NCI-H2029 (cell line): ENCODE data around the gene ANKH.
"Not testable (repeated sequence)": the region's sequence is repeated elsewhere in the genome, so short reads cannot be mapped to it uniquely, and the experiment has no call there.

ENCODE experiments used
- DNase-seq: peaks from one replicate; lab custom pipeline; 2025; lab: John Stamatoyannopoulos, UW

The ANKH gene

DNA sequence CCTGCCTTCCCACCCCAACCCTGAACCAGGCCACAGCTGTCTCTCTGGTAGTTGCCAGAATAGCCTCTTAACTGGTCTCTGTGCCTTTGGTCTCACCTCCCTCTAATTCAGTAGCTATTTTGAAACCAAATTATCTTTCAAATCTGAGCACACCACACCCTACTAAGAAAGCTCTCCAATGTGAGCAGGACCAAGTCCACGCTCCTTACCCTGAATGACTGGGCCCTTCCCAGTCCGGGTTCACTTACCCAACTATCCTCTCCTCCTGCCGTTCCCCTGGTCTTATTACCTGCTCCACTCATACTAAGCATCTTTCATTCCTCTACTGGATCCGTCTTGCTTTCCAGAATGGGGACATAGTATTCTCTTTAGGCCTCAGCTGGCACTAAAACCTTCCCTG lies 16.8 kb downstream of the ANKH start:
- DNase-seq: no peak

DNA sequence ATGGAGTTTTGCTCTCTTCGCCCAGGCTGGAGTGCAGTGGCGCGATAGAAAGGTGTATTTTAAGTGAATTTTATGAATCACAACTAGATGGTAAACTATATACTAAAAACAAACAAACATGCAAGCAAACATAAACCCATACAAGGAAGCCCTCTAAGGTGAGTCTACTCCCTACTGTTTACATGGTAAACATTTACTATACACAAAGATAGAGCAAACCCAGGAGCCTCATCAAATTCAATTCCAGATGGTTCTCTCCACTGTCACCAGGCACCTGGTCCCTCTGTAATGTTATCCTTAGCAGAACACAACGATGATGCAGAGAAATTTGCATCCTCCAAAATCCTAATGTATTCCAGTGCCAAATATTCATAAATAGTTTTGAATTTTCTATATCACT lies 17.9 kb downstream of the ANKH start:
- DNase-seq: no peak

DNA sequence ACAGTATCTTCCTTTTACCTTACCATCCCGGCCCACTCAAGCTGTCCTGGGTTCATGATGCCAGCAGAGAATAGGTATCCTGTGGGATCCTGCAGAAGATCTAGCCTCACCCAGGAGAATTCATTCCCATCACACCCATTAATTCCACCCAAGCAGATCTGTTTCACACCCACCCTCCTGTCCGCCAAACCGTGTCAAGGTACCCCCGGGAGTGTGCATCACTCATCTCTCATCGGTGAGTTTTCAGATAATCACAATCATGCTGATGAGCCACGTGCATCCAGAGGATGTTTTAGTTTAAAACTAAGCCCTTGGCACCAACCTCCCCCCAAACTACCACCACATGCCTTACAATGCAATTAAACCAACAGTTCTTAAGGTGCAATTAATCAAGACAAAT lies 18.8 kb downstream of the ANKH start:
- DNase-seq: no peak

DNA sequence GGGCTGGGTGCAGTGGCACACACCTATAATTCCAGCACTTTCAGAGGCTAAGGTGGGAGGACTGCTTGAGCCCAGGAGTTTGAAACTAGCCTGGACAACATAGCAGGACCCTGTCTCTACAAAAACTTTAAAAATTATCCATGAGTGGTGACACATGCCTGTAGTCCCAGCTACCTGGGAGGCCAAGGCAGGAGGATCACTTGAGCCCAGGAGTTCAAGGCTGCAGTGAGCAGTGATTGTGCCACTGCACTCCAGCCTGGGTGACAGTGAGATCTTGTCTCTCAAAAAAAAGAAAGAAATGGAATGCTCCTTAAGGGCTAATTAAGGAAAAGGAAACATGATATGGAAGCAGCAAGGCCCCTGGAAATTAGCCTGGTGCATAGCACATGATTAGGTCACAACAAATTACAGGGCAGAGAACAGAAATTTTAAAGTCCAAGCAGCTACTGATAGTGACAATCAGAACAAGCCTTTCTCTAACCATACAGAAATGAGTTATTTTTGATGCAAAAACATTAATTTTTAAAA lies 19.5 kb downstream of the ANKH start:
- no peak for DNase-seq

DNA sequence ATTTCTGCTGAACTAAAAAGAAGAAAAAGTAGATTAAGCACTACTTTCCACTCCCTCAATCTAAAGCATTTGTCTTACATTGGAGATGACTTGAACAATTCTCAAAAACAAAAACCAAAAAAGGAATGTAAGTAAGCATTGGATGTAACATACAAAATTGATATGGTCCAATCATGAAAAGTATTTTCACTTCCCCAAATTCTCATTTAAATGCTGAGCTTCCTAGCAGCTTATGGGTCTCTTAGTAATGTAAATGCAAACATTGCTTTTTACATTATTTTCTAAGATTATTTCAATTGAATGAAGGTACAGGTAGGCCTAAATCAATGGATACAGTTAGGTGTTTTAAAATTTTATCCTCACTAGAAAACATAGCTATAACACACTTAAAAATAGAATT lies 20.0 kb downstream of the ANKH start:
- no peak for DNase-seq

DNA sequence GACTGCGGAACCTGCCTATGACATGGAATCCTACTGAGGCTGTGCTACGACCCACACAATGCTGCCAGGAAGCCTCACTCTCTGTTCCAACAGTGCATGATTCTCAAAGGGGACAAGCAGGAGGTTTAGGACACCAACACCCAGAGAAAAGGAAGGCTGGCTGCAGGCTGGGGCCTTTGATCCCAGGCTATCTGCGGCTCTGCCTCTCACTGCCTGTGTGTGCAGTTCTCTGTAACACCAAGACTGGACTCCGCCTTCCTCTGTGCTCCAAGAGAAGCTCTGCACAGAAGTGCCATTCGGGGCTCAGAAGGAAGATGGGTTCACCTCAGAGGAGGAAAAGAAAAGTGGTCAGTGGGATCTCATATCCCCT lies 20.5 kb downstream of the ANKH start:
- no peak for DNase-seq

DNA sequence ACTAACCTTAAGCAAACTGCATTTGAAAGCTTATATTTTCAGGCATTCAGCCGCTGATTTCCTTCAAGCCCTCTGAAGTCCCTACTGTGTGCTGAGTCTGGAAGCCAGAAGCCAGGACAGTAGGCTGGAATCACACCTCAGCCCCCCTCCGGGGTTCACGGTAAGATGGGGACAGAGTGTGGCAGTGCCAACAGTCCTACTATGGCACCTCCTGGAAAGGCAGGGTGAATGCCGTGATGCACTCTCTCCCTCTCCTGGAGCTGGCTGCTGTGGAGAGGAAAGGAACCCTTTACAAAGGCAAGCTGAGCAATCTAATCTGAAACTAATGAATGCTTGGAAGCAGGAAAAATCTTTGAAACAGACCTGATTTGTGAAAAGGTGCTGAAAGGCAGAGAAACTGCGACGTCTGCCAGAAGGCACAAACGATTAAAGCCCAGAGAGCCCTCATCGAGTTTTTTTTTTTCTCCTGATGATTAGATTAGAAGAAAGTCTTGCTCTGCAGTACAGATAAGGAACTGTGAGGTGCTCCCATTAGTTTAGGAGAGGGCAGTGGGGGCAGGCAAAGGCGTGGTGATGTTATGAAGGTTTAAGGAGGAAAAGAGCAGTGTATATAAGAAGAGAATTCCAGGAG lies 21.0 kb downstream of the ANKH start:
- no peak for DNase-seq

DNA sequence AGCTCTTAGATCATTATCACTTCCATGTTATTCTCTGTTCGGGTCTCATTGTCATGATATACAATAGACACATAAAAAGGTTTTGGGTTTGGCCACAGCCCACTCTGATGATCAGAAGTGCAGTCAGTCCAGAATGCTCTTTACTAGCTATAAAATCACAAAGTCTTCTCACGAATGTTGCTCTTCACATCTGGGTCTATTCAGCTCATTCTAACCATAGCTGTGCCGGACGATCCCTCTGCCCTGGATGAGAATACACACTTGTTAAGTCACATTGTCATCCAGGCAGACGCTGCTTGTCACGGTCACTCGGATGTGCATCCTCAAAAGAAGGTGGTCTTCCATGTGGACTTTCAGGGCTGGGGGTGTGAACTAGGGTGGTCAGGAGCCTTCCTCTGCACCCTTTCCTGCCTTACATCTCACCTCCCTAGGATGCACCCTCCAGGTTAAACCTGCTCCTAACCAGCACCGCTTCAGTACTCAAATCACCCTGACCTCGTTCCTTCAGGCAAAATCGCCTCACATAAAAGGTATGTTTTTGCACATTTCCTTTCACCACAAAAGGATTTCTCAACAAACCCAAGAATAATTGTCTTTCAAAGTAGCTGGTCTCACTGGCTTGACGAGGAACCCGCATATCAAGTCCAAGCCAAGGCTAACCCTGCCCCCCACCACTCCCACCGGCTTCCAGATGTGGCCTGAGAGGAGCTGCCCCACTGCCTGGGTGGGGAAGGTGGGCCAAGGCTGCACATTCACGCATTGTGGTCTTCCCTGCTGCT lies 21.9 kb downstream of the ANKH start:
- no peak for DNase-seq

DNA sequence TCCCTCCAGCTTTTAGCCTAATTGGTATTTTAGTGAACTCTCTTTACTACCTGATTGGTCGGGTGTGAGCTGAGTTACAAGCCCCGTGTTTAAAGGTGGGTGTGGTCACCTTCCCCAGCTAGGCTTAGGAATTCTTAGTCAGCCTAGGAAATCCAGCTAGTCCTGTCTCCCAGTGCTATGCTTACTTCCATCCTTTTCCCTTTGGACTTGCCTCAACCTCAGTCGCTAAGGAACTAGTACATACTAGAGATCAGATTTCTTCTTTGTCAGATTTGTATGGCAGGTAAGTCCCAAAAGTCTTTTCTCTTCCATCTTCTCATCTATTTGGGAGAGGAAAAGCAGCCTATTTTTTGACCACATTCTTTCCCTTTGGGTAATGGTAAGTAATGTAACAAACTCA lies 22.6 kb downstream of the ANKH start:
- DNase-seq: not testable (repeated sequence)

DNA sequence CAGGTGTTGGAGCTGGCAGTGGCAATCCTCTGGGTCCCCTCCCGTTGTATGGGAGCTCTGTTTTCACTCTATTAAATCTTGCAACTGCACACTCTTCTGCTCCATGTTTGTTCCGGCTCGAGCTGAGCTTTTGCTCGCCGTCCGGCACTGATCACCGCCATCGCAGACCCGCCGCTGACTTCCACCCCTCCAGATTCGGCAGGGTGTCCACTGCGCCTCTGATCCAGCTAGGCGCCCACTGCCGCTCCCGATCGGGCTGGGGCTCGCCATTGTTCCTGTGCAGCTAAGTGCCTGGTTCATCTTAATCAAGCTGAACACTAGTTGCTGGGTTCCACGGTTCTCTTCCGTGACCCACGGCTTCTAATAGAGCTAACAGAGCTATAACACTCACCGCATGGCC lies 23.2 kb downstream of the ANKH start:
- no peak for DNase-seq

DNA sequence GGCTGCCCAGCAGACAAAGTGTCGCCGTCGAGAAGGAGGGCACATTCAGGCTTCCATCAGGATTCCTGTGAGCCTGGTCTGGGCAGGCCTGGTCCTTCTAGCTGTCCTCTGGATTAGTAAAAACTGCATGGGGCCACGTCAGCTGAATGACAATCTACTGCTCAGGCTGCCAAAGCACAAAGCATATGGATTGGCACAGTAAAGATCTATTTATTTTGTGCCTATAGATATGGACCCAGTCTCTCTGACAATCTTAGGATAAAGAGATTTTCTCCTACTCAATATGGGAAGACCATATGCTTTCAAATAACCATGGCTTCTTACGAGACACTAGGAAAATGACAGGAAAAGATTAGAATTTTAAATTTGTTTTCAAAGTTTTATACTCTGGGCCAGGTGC lies 24.1 kb downstream of the ANKH start:
- no peak for DNase-seq

DNA sequence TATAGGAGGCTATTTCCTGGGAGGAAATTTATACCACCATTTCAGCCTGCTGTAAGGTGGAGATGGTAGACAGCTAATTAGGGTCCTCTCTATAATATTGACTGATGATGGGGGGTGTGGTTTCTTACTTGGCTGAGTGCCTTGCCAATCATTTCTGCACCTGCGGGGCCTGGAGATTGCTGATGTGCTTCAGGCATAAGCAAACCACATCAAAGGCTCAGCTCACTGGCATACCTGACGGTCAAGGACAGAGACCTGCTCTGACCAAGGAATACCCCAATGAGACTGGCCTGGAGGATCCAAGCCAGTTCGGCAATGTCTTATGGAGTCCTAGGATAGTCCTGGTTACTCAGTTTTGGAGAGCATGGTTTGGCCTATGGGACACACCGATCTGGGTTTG lies 29.5 kb downstream of the ANKH start:
- peak; percentile 34 for DNase-seq

DNA sequence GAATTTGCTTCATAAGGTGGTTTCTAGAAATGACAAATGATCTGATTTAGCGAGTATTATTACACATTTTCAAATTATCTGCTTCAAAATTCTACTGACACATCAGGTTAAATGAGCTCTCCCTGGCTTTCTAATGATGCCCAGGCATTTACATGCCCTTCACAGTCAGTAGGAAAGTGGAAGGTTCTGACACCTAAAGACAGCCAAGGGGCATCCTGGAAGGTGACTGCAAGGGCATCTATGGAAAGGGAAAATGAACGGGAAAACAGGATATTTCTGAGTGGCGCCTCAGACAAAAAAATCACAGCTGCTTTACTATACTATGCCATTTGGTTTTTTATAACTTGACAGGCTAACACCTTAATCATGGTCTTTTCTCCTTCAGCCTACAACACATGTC lies 31.0 kb downstream of the ANKH start:
- no peak for DNase-seq

DNA sequence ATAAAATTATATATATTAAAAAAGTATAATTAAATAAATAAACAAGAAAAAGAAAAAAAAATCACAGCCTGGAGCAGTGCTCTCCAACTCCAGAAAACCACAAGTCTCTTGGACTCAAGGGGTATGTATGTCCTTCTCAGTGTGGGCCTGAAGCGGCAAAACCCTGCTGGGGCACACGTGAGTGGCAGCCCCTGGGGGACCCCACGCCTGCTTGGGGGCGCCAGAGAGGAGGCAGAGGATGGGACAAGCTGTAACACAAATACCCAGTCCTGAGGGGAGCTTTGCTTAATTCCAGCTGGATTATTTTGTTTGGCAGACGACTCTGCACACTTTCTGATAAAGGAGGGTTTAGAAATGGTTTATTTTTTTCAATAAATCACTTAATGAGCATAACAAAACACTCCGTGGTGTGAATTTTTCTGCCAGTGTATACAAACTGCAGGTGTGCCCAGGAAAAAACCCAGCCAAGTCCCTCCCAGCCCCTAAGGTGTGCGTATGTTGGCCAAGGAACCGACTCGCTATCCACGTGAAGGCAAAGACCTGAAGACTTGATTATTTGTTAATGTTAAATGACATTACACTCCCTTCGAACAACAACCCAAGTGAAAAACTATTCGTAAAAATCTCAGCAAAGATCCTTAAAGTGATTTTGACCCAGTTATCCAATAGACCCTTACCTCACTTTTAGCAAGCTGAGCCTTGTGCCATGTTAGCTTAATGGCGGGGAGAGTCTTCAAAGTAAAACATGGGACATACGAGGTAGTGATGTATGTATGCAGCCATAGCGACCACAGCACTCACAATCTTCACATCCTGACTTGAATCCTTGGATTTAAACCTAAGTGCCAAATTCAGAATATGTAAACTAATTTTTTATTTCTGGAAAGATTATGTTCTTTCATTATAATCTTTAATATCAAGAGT lies 32.9 kb downstream of the ANKH start:
- DNase-seq: no peak

DNA sequence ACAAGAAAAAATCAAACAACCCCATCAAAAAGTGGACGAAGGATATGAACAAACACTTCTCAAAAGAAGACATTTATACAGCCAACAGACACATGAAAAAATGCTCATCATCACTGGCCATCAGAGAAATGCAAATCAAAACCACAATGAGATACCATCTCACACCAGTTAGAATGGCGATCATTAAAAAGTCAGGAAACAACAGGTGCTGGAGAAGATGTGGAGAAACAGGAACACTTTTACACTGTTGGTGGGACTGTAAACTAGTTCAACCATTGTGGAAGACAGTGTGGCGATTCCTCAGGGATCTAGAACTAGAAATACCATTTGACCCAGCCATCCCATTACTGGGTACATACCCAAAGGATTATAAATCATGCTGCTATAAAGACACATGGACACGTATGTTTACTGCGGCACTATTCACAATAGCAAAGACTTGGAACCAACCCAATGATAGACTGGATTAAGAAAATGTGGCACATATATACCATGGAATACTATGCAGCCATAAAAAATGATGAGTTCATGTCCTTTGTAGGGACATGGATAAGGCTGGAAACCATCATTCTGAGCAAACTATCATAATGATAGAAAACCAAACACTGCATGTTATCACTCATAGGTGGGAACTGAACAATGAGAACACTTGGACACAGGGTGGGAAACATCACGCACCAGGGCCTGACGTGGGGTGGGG lies 34.0 kb downstream of the ANKH start:
- DNase-seq: not testable (repeated sequence)

DNA sequence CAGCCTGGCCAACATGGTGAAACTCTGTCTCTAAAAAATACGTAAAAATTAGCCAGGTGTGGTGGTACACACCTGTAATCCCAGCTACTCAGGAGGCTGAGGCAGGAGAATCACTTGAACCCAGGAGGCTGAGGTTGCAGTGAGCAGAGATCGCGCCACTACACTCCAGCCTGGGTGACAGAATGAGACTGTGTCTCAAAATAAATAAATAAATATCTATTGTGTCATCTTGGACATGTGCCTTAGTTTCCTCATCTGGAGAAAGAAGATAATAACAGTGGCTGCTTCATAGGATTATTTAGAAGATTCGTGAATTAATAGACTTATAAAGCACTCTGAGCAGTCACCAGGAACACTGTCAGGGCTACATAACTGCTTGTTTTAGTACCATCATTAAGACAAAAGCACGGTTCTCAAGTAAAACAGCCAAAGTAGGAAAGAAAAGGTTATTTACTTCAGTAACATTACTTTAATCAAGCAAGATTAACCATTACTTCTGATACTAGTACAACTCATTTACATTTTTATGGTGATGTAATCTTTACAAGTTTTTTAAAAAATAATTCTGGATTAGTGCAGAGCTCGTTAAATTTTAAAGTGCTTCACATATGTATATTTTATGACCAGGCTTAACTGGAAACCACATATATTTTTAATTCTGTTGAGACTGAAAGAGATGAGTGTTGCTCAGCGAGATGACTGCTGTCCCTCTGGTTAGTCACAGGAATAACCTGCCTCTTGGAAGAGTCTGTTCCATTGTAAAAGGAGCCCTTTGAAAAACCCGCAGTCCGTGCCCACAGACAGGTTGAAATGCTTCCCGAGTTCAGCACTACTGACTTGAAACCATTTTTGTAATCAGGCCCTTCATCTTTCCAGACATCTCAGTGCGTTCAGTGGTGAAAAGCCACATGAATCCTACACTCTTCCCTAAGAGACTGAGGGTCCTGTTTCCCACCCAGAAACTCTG lies 36.7 kb downstream of the ANKH start:
- no peak for DNase-seq

DNA sequence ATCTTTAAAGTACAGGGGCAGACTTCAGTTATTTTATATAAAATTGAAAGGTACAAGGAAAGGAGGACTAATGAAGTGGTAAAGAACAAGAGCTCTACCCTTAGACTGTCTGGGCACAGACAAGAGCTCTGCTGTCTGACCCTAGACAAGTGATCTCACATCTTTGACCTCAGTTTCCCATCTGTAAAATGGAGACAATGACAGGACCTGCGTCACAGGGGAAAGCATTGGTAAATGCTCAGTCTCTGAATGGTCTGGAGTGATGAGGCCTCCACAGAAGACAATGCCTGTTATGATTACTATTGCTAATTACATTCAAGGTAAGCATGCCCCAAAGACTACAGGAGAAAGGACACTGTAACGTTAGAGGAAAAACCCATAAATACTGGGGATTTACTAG lies 37.5 kb downstream of the ANKH start:
- no peak for DNase-seq

DNA sequence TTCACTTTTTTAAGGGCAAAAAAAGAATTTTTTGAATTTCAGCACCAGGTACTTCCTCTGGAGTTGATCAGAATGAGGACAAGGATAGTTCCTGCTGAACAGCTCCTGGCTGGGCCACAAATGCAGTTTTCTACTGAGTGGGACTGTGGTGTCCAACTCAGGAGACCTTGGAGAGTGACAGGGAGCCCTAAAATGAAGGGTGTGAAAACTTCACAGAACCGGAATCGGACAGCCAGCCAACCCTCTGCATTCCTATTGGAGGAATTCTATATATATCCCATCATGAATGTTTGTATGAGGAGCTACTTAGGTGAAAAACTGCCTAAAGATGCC lies 40.6 kb downstream of the ANKH start:
- no peak for DNase-seq

DNA sequence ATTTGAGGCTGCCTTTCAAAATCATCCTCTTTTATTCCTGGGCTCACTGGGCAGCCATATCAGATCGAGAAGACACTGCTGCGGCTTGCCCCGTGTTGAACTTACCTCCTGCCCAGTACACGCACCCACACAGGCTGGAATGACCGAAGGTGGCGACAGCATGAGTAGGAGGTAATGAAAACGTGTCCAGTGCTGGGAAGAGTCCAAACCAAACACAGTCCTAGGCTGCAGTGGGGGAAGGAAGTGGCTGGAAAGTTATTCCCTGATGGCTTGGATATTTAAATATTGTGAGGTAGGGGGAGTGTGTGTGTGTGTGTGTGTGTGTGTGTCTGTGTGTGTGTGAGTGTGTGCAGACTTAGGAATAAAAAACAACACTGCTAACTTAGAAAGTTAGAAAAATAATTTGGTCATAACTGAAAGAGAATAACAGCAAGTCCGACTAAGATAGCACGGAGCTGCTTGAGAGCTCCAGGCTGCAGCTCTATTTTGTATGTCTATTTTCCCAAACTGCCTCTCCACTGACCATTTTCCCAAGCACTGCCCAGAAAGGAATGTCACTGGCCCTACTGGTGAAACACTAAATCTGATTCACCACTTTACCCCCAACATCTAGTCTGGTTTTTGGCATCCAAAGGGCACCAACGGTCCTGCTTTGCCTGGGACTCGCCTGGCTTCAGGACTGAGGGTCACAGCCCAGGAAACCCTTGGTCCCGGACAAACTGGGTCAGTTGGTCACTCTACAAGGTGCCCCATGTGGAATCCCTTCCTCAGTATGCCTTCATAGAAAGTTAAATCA lies 41.2 kb downstream of the ANKH start:
- no peak for DNase-seq

DNA sequence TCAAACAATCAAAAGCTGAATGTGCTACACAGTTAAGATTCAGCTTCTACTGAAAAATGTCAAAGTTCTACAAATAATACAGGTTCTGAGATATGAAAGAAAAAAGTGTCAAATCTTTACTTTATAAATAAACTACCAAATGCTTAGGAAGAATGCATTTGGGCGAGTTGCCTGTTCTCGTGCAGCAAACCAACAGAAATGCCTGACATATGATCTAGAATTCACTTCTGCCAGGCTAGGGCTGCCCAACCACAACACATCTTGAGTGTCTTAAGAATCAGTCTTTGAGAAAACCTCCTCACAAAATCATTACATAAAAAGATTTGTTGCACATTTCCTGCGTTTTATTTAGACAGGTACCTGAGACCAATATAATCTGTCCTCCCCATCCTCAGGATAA lies 42.2 kb downstream of the ANKH start:
- no peak for DNase-seq
